ENCODE measurements around the gene SCUBE1.

- no peak for TF ChIP-seq CBX3 (IDR thresholded peaks at IDR 0.05; ENCODE audit: low read depth)
- TF ChIP-seq JUND (IDR thresholded peaks at IDR 0.05): no peak
- no peak for TF ChIP-seq CTCF (IDR thresholded peaks at IDR 0.05 in 2 of 3, conservative IDR thresholded peaks at IDR 0.05 in 1 of 3; ENCODE audit: borderline replicate concordance in 1 of 3, insufficient read depth in 1 of 3, low read depth in 2 of 3, low read length in 2 of 3)
- TF ChIP-seq POLR2AphosphoS5 (IDR thresholded peaks at IDR 0.05; ENCODE audit: low read depth, low read length): no peak
- no peak for TF ChIP-seq POLR2A (IDR thresholded peaks at IDR 0.05; ENCODE audit: borderline replicate concordance, extremely low read depth, insufficient read depth, insufficient read length)
- no peak for TF ChIP-seq RAD21 (IDR thresholded peaks at IDR 0.05; ENCODE audit: low read depth)
- no peak for TF ChIP-seq EZH2 (IDR thresholded peaks at IDR 0.05)
- no peak for TF ChIP-seq ATF3 (IDR thresholded peaks at IDR 0.05)
- TF ChIP-seq YY1 (IDR thresholded peaks at IDR 0.05; ENCODE audit: extremely low read depth, insufficient replicate concordance, low read depth, low read length): no peak
- no peak for TF ChIP-seq EZH2phosphoT487 (IDR thresholded peaks at IDR 0.05; ENCODE audit: borderline replicate concordance)
- no peak for TF ChIP-seq REST (IDR thresholded peaks at IDR 0.05; ENCODE audit: low read depth)
These were observed 174.5 kb downstream of the SCUBE1 start for GRCh38 chr22:43168471-43169309.

Measured in HCT116 (cell line).